Prostate gland (tissue), 2 donors: Measurements from ENCODE around the gene PRPSAP1. TPM values are rescaled to one million over a fixed set of nuclear protein-coding genes. Genes with fewer than 3 reads are reported as not detected.
A peak's percentile ranks its signal among the peaks of the same experiment; 100 is the strongest.
"Not testable (repeated sequence)": the region's sequence is repeated elsewhere in the genome, so short reads cannot be mapped to it uniquely, and the experiment has no call there.

Source experiments
- DNase-seq: peaks from one replicate; pipeline ENCODE4 v3.0.0-alpha.2; 2019; ENCODE audit warnings: low spot score
- H3K27ac ChIP-seq, 2 donors: fragments of 200-600 bp; sonication (generic); 2 replicates each; pipeline ENCODE4 v1.5.1; 2017 to 2019
- H3K27me3 ChIP-seq: fragments of 200-600 bp; sonication (generic); replicated peaks from 2 replicates; pipeline ENCODE4 v1.5.1; 2019; ENCODE audit not compliant: insufficient read depth
- H3K36me3 ChIP-seq, 2 donors: fragments of 200-600 bp; sonication (generic); 1 replicate in 1 of 2; 2 replicates in 1 of 2; pipeline versions ENCODE4 v1.5.1 to v1.8.1; 2017 to 2019
- H3K4me1 ChIP-seq: fragments of 200-600 bp; sonication (generic); replicated peaks from 2 replicates; pipeline ENCODE4 v1.5.1; 2019
- H3K4me3 ChIP-seq, 2 donors: fragments of 200-600 bp; sonication (generic); 2 replicates each; pipeline ENCODE4 v1.5.1; 2017 to 2019
- H3K9me3 ChIP-seq: fragments of 200-600 bp; sonication (generic); 2 replicates; pipeline ENCODE4 v1.5.1; 2017
- CTCF ChIP-seq, 4 experiments: fragments of 200-600 bp in 2 of 4; fragments of 450-650 bp in 2 of 4; sonication (generic) in 2 of 4; IDR thresholded peaks; 1 replicate in 3 of 4; 2 replicates in 1 of 4; pipeline ENCODE4 v1.5.1; 2016 to 2019; ENCODE audit warnings: antibody characterized with exemption in 4 of 4, mild to moderate bottlenecking in 2 of 4, moderate library complexity in 2 of 4
- POLR2A ChIP-seq: fragments of 450-650 bp; IDR thresholded peaks from one replicate; pipeline ENCODE4 v1.6.1; 2016; ENCODE audit warnings: antibody characterized with exemption, mild to moderate bottlenecking
- POLR2AphosphoS5 ChIP-seq: sonication (generic); formaldehyde crosslinking; IDR thresholded peaks from one replicate; pipeline ENCODE4 v1.6.1; 2017; ENCODE audit warnings: antibody characterized with exemption
- WGBS: methylation state at CpG from one replicate; pipeline ENCODE4 v1.1.5; 2018; 5-methylcytosine and 5-hydroxymethylcytosine counted together
- intact Hi-C: fragments of 100-400 bp; cut with DNase I; formaldehyde crosslinking; loops from one replicate; pipeline ENCODE4 v1.14.2; 2022
- total RNA-seq, 2 donors: library from RNA; depleted of rRNA; stranded (reverse); fragments of >200 nt; gene quantifications; one replicate each; pipeline ENCODE4 v1.1.0, GENCODE V29; 2016

The PRPSAP1 gene
- total RNA-seq, 2 donors from 2014 or later, result 51.5 to 115 TPM

- H3K9me3 ChIP-seq, result no peaks in the 10 kb centered on the region
- no peak for DNase-seq
- no peak overlapping the region for H3K27ac ChIP-seq
- TF ChIP-seq POLR2AphosphoS5 (no peak), POLR2A (no peak), CTCF (IDR thresholded peaks at IDR 0.05) (no peak)
- intact Hi-C loops, result no loop called here
- no peaks in the 10 kb centered on the region for H3K27me3 ChIP-seq
- no peaks in the 10 kb centered on the region for H3K36me3 ChIP-seq
- no peaks in the 10 kb centered on the region for H3K4me1 ChIP-seq
- 60% methylated on average over 13 of the region's 13 CpGs for WGBS
- no peak overlapping the region for H3K4me3 ChIP-seq
These were observed 1.1 kb upstream of the PRPSAP1 start for GRCh38 chr17:76354747-76355310.

GRCh38 chr17:76354317-76354729 is 607 bp upstream of the PRPSAP1 start:
- WGBS, result 1% methylated on average over 18 of the region's 18 CpGs
- Histone ChIP-seq H3K27ac (peak overlapping the region; percentile 81 to 89), H3K4me3 (peak overlapping the region; percentile 76 to 96), H3K36me3 (no peaks in the 10 kb centered on the region), H3K9me3 (no peaks in the 10 kb centered on the region), H3K4me1 (no peaks in the 10 kb centered on the region), H3K27me3 (no peaks in the 10 kb centered on the region)
- DNase-seq, result no peak
- intact Hi-C loops, result no loop called here
- TF ChIP-seq POLR2A (no peak), CTCF (IDR thresholded peaks at IDR 0.05) (no peak), POLR2AphosphoS5 (no peak)

GRCh38 chr17:76353004-76353598 is 615 bp downstream of the PRPSAP1 start:
- intact Hi-C loops, result no loop called here
- H3K27ac ChIP-seq, result peak overlapping the region; percentile 81 to 89
- H3K36me3 ChIP-seq, result no peaks in the 10 kb centered on the region
- H3K27me3 ChIP-seq, result no peaks in the 10 kb centered on the region
- H3K9me3 ChIP-seq, result no peaks in the 10 kb centered on the region
- H3K4me3 ChIP-seq, result peak overlapping the region; percentile 76 to 96
- TF ChIP-seq POLR2AphosphoS5 (no peak), CTCF (IDR thresholded peaks at IDR 0.05) (no peak), POLR2A (no peak)
- no peaks in the 10 kb centered on the region for H3K4me1 ChIP-seq
- WGBS, result under 1% methylated on average over 28 of the region's 51 CpGs
- peak; percentile 10 for DNase-seq

- WGBS, result 63% methylated on average over 9 of the region's 9 CpGs
- Histone ChIP-seq H3K4me3 (no peak overlapping the region), H3K27me3 (no peaks in the 10 kb centered on the region), H3K27ac (no peak overlapping the region), H3K4me1 (no peaks in the 10 kb centered on the region), H3K9me3 (no peaks in the 10 kb centered on the region), H3K36me3 (no peaks in the 10 kb centered on the region)
- DNase-seq, result no peak
- TF ChIP-seq CTCF (IDR thresholded peaks at IDR 0.05), result no peak
- TF ChIP-seq POLR2AphosphoS5, result no peak
- no peak for TF ChIP-seq POLR2A
- intact Hi-C loops, result no loop called here
These were observed 2.1 kb downstream of the PRPSAP1 start for GRCh38 chr17:76351526-76352071.

- Histone ChIP-seq H3K27ac (no peak overlapping the region), H3K4me3 (no peak overlapping the region), H3K4me1 (no peaks in the 10 kb centered on the region), H3K27me3 (no peaks in the 10 kb centered on the region), H3K36me3 (no peaks in the 10 kb centered on the region), H3K9me3 (no peaks in the 10 kb centered on the region)
- intact Hi-C loops, result no loop called here
- TF ChIP-seq POLR2AphosphoS5 (no peak), CTCF (IDR thresholded peaks at IDR 0.05) (no peak), POLR2A (no peak)
- DNase-seq, result no peak
- 85% methylated on average over 5 of the region's 5 CpGs for WGBS
These were observed 3.3 kb downstream of the PRPSAP1 start for GRCh38 chr17:76350463-76350862.

GRCh38 chr17:76346936-76347335 is 6.8 kb downstream of the PRPSAP1 start:
- intact Hi-C loops, H3K4me1 ChIP-seq, H3K4me3 ChIP-seq, H3K27ac ChIP-seq, H3K36me3 ChIP-seq, H3K27me3 ChIP-seq, DNase-seq, H3K9me3 ChIP-seq: not testable (repeated sequence)
- WGBS, result 91% methylated on average over 11 of the region's 11 CpGs
